K562 (cell line): ENCODE results near the gene ITGAL. TPM values are rescaled to one million over a fixed set of nuclear protein-coding genes. Genes with fewer than 3 reads are reported as not detected.

Experiments
- BCLAF1 ChIP-seq, 2 experiments: fragments of 450-650 bp in 1 of 2; IDR thresholded peaks; 2 replicates each; pipeline ENCODE4 v1.6.1; 2011 to 2017; ENCODE audit warnings: low read depth in 2 of 2, antibody characterized with exemption in 1 of 2, borderline replicate concordance in 1 of 2, low read length in 1 of 2, mild to moderate bottlenecking in 1 of 2, mixed read lengths in 1 of 2; ENCODE audit not compliant: control insufficient read depth in 1 of 2
- BRD9 ChIP-seq: fragments of 450-650 bp; IDR thresholded peaks from 2 replicates; pipeline ENCODE4 v1.6.1; 2018; ENCODE audit warnings: low read depth; ENCODE audit not compliant: partially characterized antibody
- ETS1 ChIP-seq: conservative IDR thresholded peaks from 2 replicates; pipeline ENCODE4 v1.6.1; 2011; ENCODE audit warnings: low read depth, mild to moderate bottlenecking, low read length; ENCODE audit not compliant: control insufficient read depth
- IFI16 ChIP-seq: fragments of 250-450 bp; sonication (Bioruptor Pico); IDR thresholded peaks from 2 replicates; pipeline ENCODE4 v2.1.2; 2022; ENCODE audit warnings: mild to moderate bottlenecking, inconsistent platforms
- NR2C2 ChIP-seq, 2 experiments: fragments of 200-800 bp in 1 of 2; sonication (Bioruptor generic) in 1 of 2; sonication (generic) in 1 of 2; formaldehyde crosslinking in 1 of 2; IDR thresholded peaks; 2 replicates each; pipeline versions ENCODE4 v1.6.1 to v1.8.0; 2016 to 2022; ENCODE audit warnings: mild to moderate bottlenecking in 1 of 2, missing compliant biosample characterization in 1 of 2, missing genetic modification characterization in 1 of 2, missing genetic modification reagents in 1 of 2
- PURB ChIP-seq: sonication (generic); formaldehyde crosslinking; IDR thresholded peaks from 2 replicates; pipeline ENCODE4 v1.9.0; 2021; ENCODE audit warnings: low read depth, mild to moderate bottlenecking, missing genetic modification reagents
- RERE ChIP-seq: sonication (generic); formaldehyde crosslinking; IDR thresholded peaks from 2 replicates; pipeline ENCODE4 v1.8.0; 2023; ENCODE audit warnings: missing genetic modification reagents, mild to moderate bottlenecking, borderline replicate concordance
- RHOXF2B ChIP-seq: fragments of 250-450 bp; sonication (Bioruptor Pico); conservative IDR thresholded peaks from 2 replicates; pipeline ENCODE4 v1.5.1; 2021
- SETDB1 ChIP-seq: IDR thresholded peaks from one replicate; pipeline ENCODE4 v1.6.1; 2012; ENCODE audit warnings: low read length, control low read depth, inconsistent platforms
- TCFL5 ChIP-seq: fragments of 250-450 bp; sonication (Bioruptor Pico); conservative IDR thresholded peaks from 2 replicates; pipeline ENCODE4 v1.6.1; 2021; ENCODE audit warnings: mild to moderate bottlenecking, moderate library complexity, matching md5 sums
- TFAM ChIP-seq: fragments of 250-450 bp; sonication (Bioruptor Pico); conservative IDR thresholded peaks from 2 replicates; pipeline ENCODE4 v1.5.0; 2021; ENCODE audit warnings: mild to moderate bottlenecking, moderate library complexity
- ZBTB17 ChIP-seq: fragments of 450-650 bp; formaldehyde crosslinking; IDR thresholded peaks from 2 replicates; pipeline ENCODE4 v1.4.0; 2020; ENCODE audit warnings: mild to moderate bottlenecking
- ZNF3 ChIP-seq: fragments of 250-450 bp; sonication (Bioruptor Pico); IDR thresholded peaks from 2 replicates; pipeline ENCODE4 v1.5.0; 2021; ENCODE audit warnings: mild to moderate bottlenecking, moderate library complexity
- ZNF395 ChIP-seq: fragments of 200-800 bp; sonication (Bioruptor generic); IDR thresholded peaks from 2 replicates; pipeline ENCODE4 v1.6.1; 2017; ENCODE audit warnings: missing genetic modification characterization, missing compliant biosample characterization
- ZNF436 ChIP-seq: fragments of 250-450, 450-650 bp; sonication (Bioruptor Pico); formaldehyde crosslinking; IDR thresholded peaks from 2 replicates; pipeline ENCODE4 v1.7.0; 2020; ENCODE audit warnings: mild to moderate bottlenecking
- ZNF57 ChIP-seq: fragments of 450-650 bp; formaldehyde crosslinking; IDR thresholded peaks from 2 replicates; pipeline ENCODE4 v1.4.0; 2020; ENCODE audit warnings: mild to moderate bottlenecking, moderate library complexity
- polyA plus RNA-seq, 8 experiments: library from polyadenylated mRNA; depleted of rRNA in 4 of 8; stranded (reverse) in 5 of 8; unstranded in 3 of 8; fragments of >200 nt; fragmentation: Nextera tagmentation in 2 of 8; fragmentation: Illumina TruSeq in 1 of 8; extraction: Ambion mirVana in 2 of 8; extraction: Trizol in 1 of 8; gene quantifications; 2 replicates each; pipeline versions ENCODE4 v1.2.1 to v1.2.3, GENCODE V29; 2011 to 2014; ENCODE audit warnings: inconsistent platforms in 1 of 8, missing spikeins in 1 of 8
- total RNA-seq, 7 experiments: library from RNA; depleted of rRNA in 6 of 7; stranded (reverse); fragments of >200 nt in 6 of 7; fragmentation: Illumina TruSeq in 2 of 7; extraction: Trizol in 2 of 7; gene quantifications; 2 replicates each; pipeline versions ENCODE4 v1.2.1 to v1.2.3, GENCODE V29; 2011 to 2021; ENCODE audit warnings: low replicate concordance in 1 of 7

The ITGAL gene
- total and polyA plus RNA-seq, 9 of the 15 experiments (the other 6 are each of a cell fraction or from before 2014, with no cell fraction given) = 0.01 to 0.53 TPM; not detected in 7

- no peak for TF ChIP-seq RERE (CRISPR knock-in tag)
- no peak for TF ChIP-seq ZNF57 (CRISPR knock-in tag)
- no peak for TF ChIP-seq PURB (CRISPR knock-in tag)
- TF ChIP-seq TFAM (CRISPR knock-in tag) = no peak
- TF ChIP-seq ZNF3 (CRISPR knock-in tag) = no peak
- no peak for TF ChIP-seq IFI16 (CRISPR knock-in tag)
- TF ChIP-seq NR2C2 (CRISPR knock-in tag; IDR thresholded peaks at IDR 0.05) = no peak
- TF ChIP-seq NR2C2 (tag; IDR thresholded peaks at IDR 0.05) = no peak
- no peak for TF ChIP-seq BRD9
- no peak for TF ChIP-seq TCFL5
- TF ChIP-seq ZBTB17 (CRISPR knock-in tag) = no peak
- TF ChIP-seq BCLAF1 (IDR thresholded peaks at IDR 0.05; ENCODE audit: borderline replicate concordance in 1 of 2, control insufficient read depth in 1 of 2, low read depth in 2 of 2, low read length in 1 of 2) = no peak
- TF ChIP-seq ZNF436 (CRISPR knock-in tag) = no peak
- TF ChIP-seq RHOXF2B (CRISPR knock-in tag) = no peak
- TF ChIP-seq SETDB1 = no peak
- 0 out of 2 replicates have a peak, but pooled peaks have one; percentile 18 for TF ChIP-seq ZNF395 (CRISPR knock-in tag)
- TF ChIP-seq ETS1 = no peak; the same call in 1 of the 2 replicates
Observed at GRCh38 chr16:30535777-30536190, 63.2 kb downstream of the ITGAL start (continued).
